ENCODE measurements around the gene PDE4D.

DNA sequence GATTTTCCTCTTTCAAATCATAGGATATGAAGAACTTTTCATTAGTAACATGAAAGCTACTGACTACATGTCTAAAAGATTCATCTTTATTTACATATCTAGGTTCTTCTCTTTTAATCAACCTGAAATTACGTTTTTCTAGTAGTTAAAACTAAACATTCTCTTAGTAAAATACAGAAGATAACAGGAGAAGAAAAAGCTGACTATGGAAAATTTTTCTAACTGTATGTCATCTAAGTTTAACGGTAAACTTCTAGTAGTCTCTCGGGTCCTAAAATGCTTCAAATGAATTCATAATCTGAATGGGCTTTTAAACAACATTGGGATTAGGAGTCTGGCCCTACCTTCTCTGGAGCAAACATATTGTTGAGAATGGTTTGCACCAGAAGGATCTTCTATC is 151.9 kb downstream of the PDE4D start:
- no peak for TF ChIP-seq EZH2phosphoT487 (IDR thresholded peaks at IDR 0.05; ENCODE audit: borderline replicate concordance, low read length)
- no peak for TF ChIP-seq EZH2 (IDR thresholded peaks at IDR 0.05; ENCODE audit: low read length, unreplicated experiment)
